GM21528 (cell line): ENCODE results near the gene COG3.

ENCODE experiments used
- ATAC-seq: cut with Tn5 transposase; IDR thresholded peaks from one replicate; pipeline ENCODE4 v1.9.1; 2021; ENCODE audit warnings: mild to moderate bottlenecking, moderate library complexity; ENCODE audit not compliant: unreplicated experiment, low FRiP score

COG3 gene

GRCh38 chr13:45446181-45446580 lies 18.6 kb upstream of the COG3 start:
- ATAC-seq: no peak

GRCh38 chr13:45447050-45447661 lies 17.6 kb upstream of the COG3 start:
- no peak for ATAC-seq

- ATAC-seq: no peak
These were observed 15.7 kb upstream of the COG3 start for GRCh38 chr13:45448965-45449559.

GRCh38 chr13:45451282-45451681 lies 13.5 kb upstream of the COG3 start:
- ATAC-seq: no peak

GRCh38 chr13:45454204-45454603 lies 10.5 kb upstream of the COG3 start:
- no peak for ATAC-seq

- ATAC-seq: no peak
These were observed 8.4 kb upstream of the COG3 start for GRCh38 chr13:45456196-45456972.

- ATAC-seq: no peak
These were observed 525 bp upstream of the COG3 start for GRCh38 chr13:45464141-45464686.

- no peak for ATAC-seq
These were observed 1.6 kb downstream of the COG3 start for GRCh38 chr13:45466359-45466758.

- ATAC-seq: no peak
These were observed 3.9 kb downstream of the COG3 start for GRCh38 chr13:45468635-45469034.

GRCh38 chr13:45472171-45472705 lies 7.5 kb downstream of the COG3 start:
- ATAC-seq: no peak

GRCh38 chr13:45473627-45474026 lies 8.9 kb downstream of the COG3 start:
- ATAC-seq: no peak

- no peak for ATAC-seq
These were observed 10.1 kb downstream of the COG3 start for GRCh38 chr13:45474584-45475454.

GRCh38 chr13:45479661-45480060 lies 14.9 kb downstream of the COG3 start:
- no peak for ATAC-seq

- ATAC-seq: no peak
These were observed 16.9 kb downstream of the COG3 start for GRCh38 chr13:45481688-45482087.

GRCh38 chr13:45482571-45483173 lies 17.9 kb downstream of the COG3 start:
- ATAC-seq: no peak

- no peak for ATAC-seq
These were observed 22.9 kb downstream of the COG3 start for GRCh38 chr13:45487604-45488003.

- no peak for ATAC-seq
These were observed 25.3 kb downstream of the COG3 start for GRCh38 chr13:45490068-45490467.

- ATAC-seq: no peak
These were observed 27.8 kb downstream of the COG3 start for GRCh38 chr13:45492538-45492937.

- no peak for ATAC-seq
These were observed 32.2 kb downstream of the COG3 start for GRCh38 chr13:45496942-45497341.
